ENCODE results near the gene EFEMP2.

- no peak for TF ChIP-seq CTCF (conservative IDR thresholded peaks at IDR 0.05 in 1 of 2, IDR thresholded peaks at IDR 0.05 in 1 of 2; ENCODE audit: low read depth in 1 of 2, low read length in 2 of 2)
- TF ChIP-seq EZH2 (IDR thresholded peaks at IDR 0.05; ENCODE audit: low read length, missing control alignments), result no peak
Measured at GRCh38 chr11:65870706-65871681, 1.6 kb downstream of the EFEMP2 start.
